PC-3 (cell line): ENCODE data around the gene DPH7. TPM values are rescaled to one million over a fixed set of nuclear protein-coding genes. Genes with fewer than 3 reads are reported as not detected.

Experiments
- ATAC-seq: fragments of 200-7000 bp; cut with Tn5 transposase; 2 replicates; pipeline ENCODE4 v1.9.1; 2020; ENCODE audit warnings: mild to moderate bottlenecking, moderate library complexity
- BruUV-seq: library from RNA; stranded (reverse); fragments of 400-500 nt; replicated peaks from 2 replicates; lab custom pipeline; 2021; lab: Mats Ljungman, UMichigan
- CTCF ChIA-PET: fragments of 300-600 bp; sonication (Branson Sonifier 250); formaldehyde crosslinking; loops from one replicate; lab custom pipeline; 2022; ENCODE audit warnings: antibody characterized with exemption; lab: Charles Lee
- POLR2A ChIA-PET: fragments of 300-600 bp; sonication (Branson Sonifier 250); formaldehyde crosslinking; loops from one replicate; lab custom pipeline; 2022; ENCODE audit warnings: antibody characterized with exemption; ENCODE audit not compliant: unreplicated experiment; lab: Charles Lee
- DNase-seq: peaks from one replicate; pipeline ENCODE4 v3.0.0-alpha.2; 2015
- H2AFZ ChIP-seq: fragments of 300-600 bp; sonication (generic); 2 replicates; pipeline ENCODE4 v1.6.0; 2016; ENCODE audit warnings: antibody characterized with exemption, low read length
- H3F3A ChIP-seq: fragments of 300-600 bp; sonication (generic); one replicate; pipeline ENCODE4 v1.6.0; 2017; ENCODE audit warnings: antibody characterized with exemption, low read length, control low read depth, mild to moderate bottlenecking; ENCODE audit not compliant: unreplicated experiment
- H3K27ac ChIP-seq: fragments of 300-600 bp; sonication (generic); 2 replicates; pipeline ENCODE4 v1.5.1; 2016; ENCODE audit warnings: mild to moderate bottlenecking, low read length
- H3K27me3 ChIP-seq: fragments of 300-600 bp; sonication (generic); 2 replicates; pipeline ENCODE4 v1.6.1; 2016; ENCODE audit warnings: low read length, mixed read lengths
- H3K36me3 ChIP-seq: fragments of 300-600 bp; sonication (generic); 2 replicates; pipeline ENCODE4 v1.6.1; 2016; ENCODE audit warnings: low read depth, mixed run types, low read length, mixed read lengths
- H3K4me1 ChIP-seq: fragments of 300-600 bp; sonication (generic); 2 replicates; pipeline ENCODE4 v1.5.1; 2016; ENCODE audit warnings: low read length; ENCODE audit not compliant: insufficient read depth
- H3K4me2 ChIP-seq: fragments of 300-600 bp; sonication (generic); 2 replicates; pipeline ENCODE4 v1.6.0; 2016; ENCODE audit warnings: low read length
- H3K4me3 ChIP-seq: fragments of 300-600 bp; sonication (generic); 2 replicates; pipeline ENCODE4 v1.5.1; 2016; ENCODE audit warnings: mild to moderate bottlenecking, low read length, mixed read lengths
- H3K79me2 ChIP-seq: fragments of 300-600 bp; sonication (generic); 2 replicates; pipeline ENCODE4 v1.6.1; 2017; ENCODE audit warnings: low read length, mixed read lengths
- H3K9ac ChIP-seq: fragments of 300-600 bp; sonication (generic); 2 replicates; pipeline ENCODE4 v1.6.0; 2016; ENCODE audit warnings: mild to moderate bottlenecking, low read length
- H3K9me2 ChIP-seq: fragments of 300-600 bp; sonication (generic); replicated peaks from 2 replicates; pipeline ENCODE4 v1.6.1; 2016; ENCODE audit warnings: mixed run types, low read length, mixed read lengths
- H3K9me3 ChIP-seq: fragments of 300-600 bp; sonication (generic); 2 replicates; pipeline ENCODE4 v1.6.1; 2016; ENCODE audit warnings: low read length, mixed read lengths
- H4K20me1 ChIP-seq: fragments of 300-600 bp; sonication (generic); 2 replicates; pipeline ENCODE4 v1.6.1; 2016; ENCODE audit warnings: low read length, mixed read lengths
- CTCF ChIP-seq: fragments of 300-600 bp; sonication (generic); conservative IDR thresholded peaks from 2 replicates; pipeline ENCODE4 v1.5.1; 2017; ENCODE audit warnings: antibody characterized with exemption, low read depth, mild to moderate bottlenecking, low read length
- EZH2 ChIP-seq: fragments of 300-600 bp; sonication (generic); IDR thresholded peaks from one replicate; pipeline ENCODE4 v1.6.1; 2017; ENCODE audit warnings: antibody characterized with exemption, mild to moderate bottlenecking, low read length; ENCODE audit not compliant: unreplicated experiment
- EZH2phosphoT487 ChIP-seq: fragments of 300-600 bp; sonication (generic); IDR thresholded peaks from 2 replicates; pipeline ENCODE4 v1.6.1; 2018; ENCODE audit warnings: mild to moderate bottlenecking, antibody characterized with exemption, low read length, borderline replicate concordance
- intact Hi-C: fragments of 100-400 bp; cut with micrococcal nuclease; formaldehyde crosslinking; loops from 2 replicates; pipeline ENCODE4 v1.9.0; 2023
- total RNA-seq: library from RNA; depleted of rRNA; stranded (reverse); fragments of >200 nt; gene quantifications from 2 replicates; pipeline ENCODE4 v1.2.3, GENCODE V29; 2014

The DPH7 gene
- total RNA-seq, 1 experiment from 2014 or later: 35.1 TPM

- Histone ChIP-seq H3K4me1 (peaks cover 38% of the 10 kb centered on the region), H3K27ac (no peak overlapping the region), H3K79me2 (peaks cover 56% of the 10 kb centered on the region), H3K4me2 (no peak overlapping the region), H2AFZ (no peak overlapping the region), H3K27me3 (no peaks in the 10 kb centered on the region), H3K9me2 (no peaks in the 10 kb centered on the region), H4K20me1 (0 out of 2 replicates have a peak, but pooled peaks cover under 1% of the 10 kb centered on the region), H3K36me3 (peaks cover 5% of the 10 kb centered on the region; the same call in 1 of the 2 replicates), H3K4me3 (no peak overlapping the region), H3F3A (no peaks in the 10 kb centered on the region), H3K9me3 (no peaks in the 10 kb centered on the region), H3K9ac (no peak overlapping the region)
- no peak for TF ChIP-seq EZH2phosphoT487
- no peak for TF ChIP-seq EZH2
- no peak for TF ChIP-seq CTCF
- intact Hi-C loops: no loop called here
- ChIA-PET CTCF (no interaction called here), POLR2A (no interaction called here)
- BruUV-seq: no TSS peak
- ATAC-seq (no peak), DNase-seq (no peak)
Observed at GRCh38 chr9:137615387-137615871, 36.7 kb upstream of the DPH7 start.

GRCh38 chr9:137614631-137615386 lies 36.1 kb upstream of the DPH7 start:
- ATAC-seq: no peak
- DNase-seq: no peak
- Histone ChIP-seq H2AFZ (no peak overlapping the region), H3K9me2 (no peaks in the 10 kb centered on the region), H3K4me2 (no peak overlapping the region), H3K27ac (no peak overlapping the region), H4K20me1 (no peaks in the 10 kb centered on the region), H3K27me3 (no peaks in the 10 kb centered on the region), H3F3A (no peaks in the 10 kb centered on the region), H3K79me2 (peaks cover 55% of the 10 kb centered on the region), H3K9me3 (no peaks in the 10 kb centered on the region), H3K9ac (no peak overlapping the region), H3K4me3 (no peak overlapping the region), H3K4me1 (peaks cover 36% of the 10 kb centered on the region), H3K36me3 (peaks cover 5% of the 10 kb centered on the region; the same call in 1 of the 2 replicates)
- TF ChIP-seq EZH2 (no peak), CTCF (no peak), EZH2phosphoT487 (no peak)
- POLR2A ChIA-PET: no interaction called here
- CTCF ChIA-PET: no interaction called here
- intact Hi-C loops: no loop called here
- no TSS peak for BruUV-seq
